ENCODE measurements around the gene ROBO2.

Gene ROBO2

GRCh38 chr3:77682162-77682561, 642.3 kb downstream of the ROBO2 start:
- no peak overlapping the region for H3K4me3 ChIP-seq (ENCODE audit: low read depth, low read length)
- no peak for DNase-seq (ENCODE audit: low read depth)
- TF ChIP-seq, protein P1, sequence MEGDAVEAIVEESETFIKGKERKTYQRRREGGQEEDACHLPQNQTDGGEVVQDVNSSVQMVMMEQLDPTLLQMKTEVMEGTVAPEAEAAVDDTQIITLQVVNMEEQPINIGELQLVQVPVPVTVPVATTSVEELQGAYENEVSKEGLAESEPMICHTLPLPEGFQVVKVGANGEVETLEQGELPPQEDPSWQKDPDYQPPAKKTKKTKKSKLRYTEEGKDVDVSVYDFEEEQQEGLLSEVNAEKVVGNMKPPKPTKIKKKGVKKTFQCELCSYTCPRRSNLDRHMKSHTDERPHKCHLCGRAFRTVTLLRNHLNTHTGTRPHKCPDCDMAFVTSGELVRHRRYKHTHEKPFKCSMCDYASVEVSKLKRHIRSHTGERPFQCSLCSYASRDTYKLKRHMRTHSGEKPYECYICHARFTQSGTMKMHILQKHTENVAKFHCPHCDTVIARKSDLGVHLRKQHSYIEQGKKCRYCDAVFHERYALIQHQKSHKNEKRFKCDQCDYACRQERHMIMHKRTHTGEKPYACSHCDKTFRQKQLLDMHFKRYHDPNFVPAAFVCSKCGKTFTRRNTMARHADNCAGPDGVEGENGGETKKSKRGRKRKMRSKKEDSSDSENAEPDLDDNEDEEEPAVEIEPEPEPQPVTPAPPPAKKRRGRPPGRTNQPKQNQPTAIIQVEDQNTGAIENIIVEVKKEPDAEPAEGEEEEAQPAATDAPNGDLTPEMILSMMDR (IDR thresholded peaks at IDR 0.05; ENCODE audit: control insufficient read depth, extremely low read depth, insufficient read depth): no peak

- no peak for DNase-seq (ENCODE audit: low read depth)
- TF ChIP-seq, protein P1 (IDR thresholded peaks at IDR 0.05; ENCODE audit: control insufficient read depth, extremely low read depth, insufficient read depth): no peak
- no peak overlapping the region for H3K4me3 ChIP-seq (ENCODE audit: low read depth, low read length)
These were observed 644.2 kb downstream of the ROBO2 start for GRCh38 chr3:77684115-77684514.

GRCh38 chr3:77685713-77686112, 645.8 kb downstream of the ROBO2 start:
- H3K4me3 ChIP-seq (ENCODE audit: low read depth, low read length): no peak overlapping the region
- no peak for DNase-seq (ENCODE audit: low read depth)
- TF ChIP-seq, protein P1 (IDR thresholded peaks at IDR 0.05; ENCODE audit: control insufficient read depth, extremely low read depth, insufficient read depth): no peak

GRCh38 chr3:77686560-77686959, 646.7 kb downstream of the ROBO2 start:
- TF ChIP-seq, protein P1 (IDR thresholded peaks at IDR 0.05; ENCODE audit: control insufficient read depth, extremely low read depth, insufficient read depth): no peak
- DNase-seq (ENCODE audit: low read depth): no peak

DNA sequence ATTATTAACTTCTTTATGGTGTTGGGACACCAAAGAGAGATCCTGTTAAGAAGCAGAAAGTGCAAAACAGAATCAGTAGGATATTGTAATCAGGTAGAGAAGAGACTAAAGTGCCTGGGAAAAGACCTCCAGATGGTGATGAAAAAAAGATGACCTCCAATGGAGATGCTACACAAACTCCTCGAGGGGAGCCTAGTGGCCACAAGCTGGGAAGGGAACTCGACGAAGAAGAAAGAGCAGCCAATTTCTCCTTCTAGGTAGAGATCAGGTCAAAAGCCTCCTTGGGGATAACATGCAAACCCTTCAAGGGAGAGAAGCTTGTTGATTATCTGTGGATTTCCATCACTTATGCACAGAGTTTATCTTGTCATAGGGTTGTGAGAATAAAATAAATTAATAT, 647.6 kb downstream of the ROBO2 start:
- TF ChIP-seq, protein P1 (IDR thresholded peaks at IDR 0.05; ENCODE audit: control insufficient read depth, extremely low read depth, insufficient read depth): no peak
- no peak for DNase-seq (ENCODE audit: low read depth)
- H3K4me3 ChIP-seq (ENCODE audit: low read depth, low read length): no peak overlapping the region

More at GRCh38 chr3:77686560-77686959, 646.7 kb downstream of the ROBO2 start:
- no peak overlapping the region for H3K4me3 ChIP-seq (ENCODE audit: low read depth, low read length)

DNA sequence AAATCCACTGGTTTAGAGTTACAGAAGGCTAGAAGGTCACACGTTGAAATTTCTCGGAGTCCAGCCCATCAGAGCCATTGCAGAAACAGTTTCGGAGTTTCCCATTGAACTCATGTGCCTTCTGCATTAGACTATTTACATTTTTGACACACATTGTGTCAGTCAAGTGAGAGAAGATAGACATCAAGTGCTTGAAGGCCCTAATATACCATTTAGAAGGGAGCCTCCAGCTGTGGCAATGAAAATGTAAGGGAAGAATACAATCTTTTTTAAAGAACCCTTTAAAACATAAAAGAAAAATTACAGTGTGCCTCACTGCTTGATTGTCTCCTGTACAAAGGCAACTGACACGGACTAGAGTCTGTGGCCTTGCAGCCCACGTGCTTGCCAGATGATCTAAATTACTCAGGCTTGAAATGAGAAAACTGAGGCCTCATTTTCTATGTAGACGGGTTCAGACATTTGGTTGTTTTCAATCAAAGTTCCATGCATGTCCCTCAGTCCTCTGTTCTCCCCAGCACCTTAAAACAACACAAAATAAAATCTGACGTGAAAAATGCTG, 650.5 kb downstream of the ROBO2 start:
- TF ChIP-seq, protein P1 (IDR thresholded peaks at IDR 0.05; ENCODE audit: control insufficient read depth, extremely low read depth, insufficient read depth): no peak
- DNase-seq (ENCODE audit: low read depth): no peak
- no peak overlapping the region for H3K4me3 ChIP-seq (ENCODE audit: low read depth, low read length)

DNA sequence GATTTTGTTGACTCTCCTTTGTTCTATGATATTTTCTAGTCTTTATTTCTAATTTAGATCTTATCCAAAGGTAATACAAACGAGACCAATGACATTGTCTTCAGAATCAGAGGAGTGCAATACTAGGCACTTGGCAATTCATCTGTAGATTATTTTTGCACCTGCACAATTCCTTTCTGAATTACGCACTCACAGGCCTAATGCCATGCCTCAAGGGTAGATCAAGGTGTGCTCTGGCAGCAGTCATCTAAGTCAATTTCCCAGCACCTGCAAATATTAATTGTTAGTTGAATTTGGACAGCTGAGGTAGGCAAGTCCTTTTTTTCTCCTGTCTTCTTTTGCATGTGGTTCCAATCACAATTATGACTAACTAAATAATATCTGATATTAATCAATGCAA, 653.2 kb downstream of the ROBO2 start:
- no peak overlapping the region for H3K4me3 ChIP-seq (ENCODE audit: low read depth, low read length)
- TF ChIP-seq, protein P1 (IDR thresholded peaks at IDR 0.05; ENCODE audit: control insufficient read depth, extremely low read depth, insufficient read depth): no peak
- DNase-seq (ENCODE audit: low read depth): peak; percentile 88
